ENCODE data around the gene TIPIN. TPM values are rescaled to one million over a fixed set of nuclear protein-coding genes. Genes with fewer than 3 reads are reported as not detected.

Gene TIPIN
- total RNA-seq, 1 donor from 2014 or later: 4.6 TPM

DNA sequence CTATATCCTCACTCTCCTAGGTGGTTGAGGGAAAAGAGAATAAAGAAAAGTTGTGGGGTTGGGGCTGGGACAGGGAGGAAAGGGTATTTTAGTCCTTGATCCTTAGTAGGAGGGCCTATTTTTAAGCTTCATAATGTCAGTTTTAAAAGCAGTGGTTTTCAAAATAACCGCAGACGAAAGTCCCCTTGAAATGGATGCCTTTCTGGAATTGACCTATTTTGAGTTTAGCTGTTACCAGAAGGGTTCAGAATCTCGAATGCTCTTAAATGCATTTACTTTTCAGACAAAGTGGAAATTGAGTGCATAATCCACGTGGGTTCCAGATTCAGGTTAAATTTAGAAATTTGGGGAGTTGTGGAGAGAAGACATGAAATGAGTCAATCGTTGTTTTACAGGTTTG lies 46.8 kb upstream of the TIPIN start:
- Histone ChIP-seq H3K36me3 (no peaks in the 10 kb centered on the region), H3K4me3 (no peak overlapping the region), H3K9me3 (no peaks in the 10 kb centered on the region), H3K27me3 (no peaks in the 10 kb centered on the region), H3K4me1 (peaks cover 32% of the 10 kb centered on the region), H3K27ac (no peak overlapping the region)
- TF ChIP-seq CTCF (IDR thresholded peaks at IDR 0.05): no peak
- DNase-seq (no peak), ATAC-seq (no peak)
- intact Hi-C loops (cut with DNase I): no loop called here

DNA sequence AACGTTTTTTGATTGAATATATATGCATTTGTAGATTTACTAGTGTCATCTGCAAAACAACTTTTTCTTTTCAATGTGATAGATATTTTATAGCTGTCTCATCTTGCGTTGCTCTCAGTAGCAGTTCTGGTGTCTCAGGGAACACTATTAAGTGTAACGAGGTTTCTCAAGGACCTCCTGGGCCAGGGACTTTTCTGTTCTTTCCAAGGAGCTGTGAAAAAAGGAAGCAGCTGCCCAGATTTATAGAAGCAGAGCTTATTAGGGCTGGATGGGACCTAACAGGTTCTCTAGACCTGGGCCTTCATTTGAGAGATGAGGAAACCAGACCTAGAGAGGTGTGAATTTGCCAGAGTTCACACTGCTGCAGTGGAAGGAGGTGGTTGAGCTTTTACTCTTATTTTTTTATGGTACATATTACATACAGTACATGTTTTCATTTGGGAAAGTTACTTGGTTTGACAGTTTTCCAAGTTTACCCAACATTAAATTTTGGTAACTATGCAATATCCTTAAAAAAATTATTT lies 46.3 kb upstream of the TIPIN start:
- no peak for DNase-seq
- intact Hi-C loops (cut with DNase I): no loop called here
- H3K27ac ChIP-seq: no peak overlapping the region
- H3K36me3 ChIP-seq: no peaks in the 10 kb centered on the region
- no peak for ATAC-seq
- TF ChIP-seq CTCF (IDR thresholded peaks at IDR 0.05): no peak
- no peak overlapping the region for H3K4me3 ChIP-seq
- no peaks in the 10 kb centered on the region for H3K9me3 ChIP-seq
- peaks cover 32% of the 10 kb centered on the region for H3K4me1 ChIP-seq
- H3K27me3 ChIP-seq: no peaks in the 10 kb centered on the region

GRCh38 chr15:66401130-66402021 lies 44.9 kb upstream of the TIPIN start:
- H3K27ac ChIP-seq: no peak overlapping the region
- H3K4me1 ChIP-seq: peaks cover 30% of the 10 kb centered on the region
- ATAC-seq: no peak
- no peak overlapping the region for H3K4me3 ChIP-seq
- intact Hi-C loops (cut with DNase I): no loop called here
- no peaks in the 10 kb centered on the region for H3K9me3 ChIP-seq
- TF ChIP-seq CTCF (IDR thresholded peaks at IDR 0.05): no peak
- H3K36me3 ChIP-seq: no peaks in the 10 kb centered on the region
- no peak for DNase-seq
- no peaks in the 10 kb centered on the region for H3K27me3 ChIP-seq

DNA sequence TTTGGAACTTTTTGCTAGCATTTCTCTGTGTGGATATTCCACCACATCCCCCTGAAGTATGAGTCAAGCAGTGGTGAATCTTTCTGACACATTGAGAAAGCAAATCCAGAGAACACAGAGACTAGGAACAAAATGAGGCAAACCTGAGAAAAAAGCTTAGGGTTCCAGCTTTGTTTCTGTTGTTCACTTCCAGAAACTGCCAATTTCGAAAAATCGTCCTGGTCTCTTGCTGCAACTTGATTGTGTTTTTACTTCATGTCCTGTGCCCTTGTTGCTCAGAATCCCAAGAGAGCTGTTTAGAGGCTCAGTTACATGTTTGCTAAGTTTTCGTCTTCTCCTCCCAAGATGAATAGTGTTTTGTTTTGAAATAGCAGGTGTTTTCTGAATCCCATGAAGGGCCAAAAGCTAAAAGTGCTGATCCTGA lies 43.9 kb upstream of the TIPIN start:
- ATAC-seq: no peak
- H3K4me1 ChIP-seq: peaks cover 20% of the 10 kb centered on the region
- no peak for TF ChIP-seq CTCF (IDR thresholded peaks at IDR 0.05)

GRCh38 chr15:66399276-66399675 lies 42.8 kb upstream of the TIPIN start:
- no peaks in the 10 kb centered on the region for H3K36me3 ChIP-seq
- no peaks in the 10 kb centered on the region for H3K27me3 ChIP-seq
- intact Hi-C loops (cut with DNase I): no loop called here
- DNase-seq (no peak), ATAC-seq (no peak)
- H3K4me1 ChIP-seq: peaks cover 9% of the 10 kb centered on the region
- H3K4me3 ChIP-seq: no peak overlapping the region
- no peak for TF ChIP-seq CTCF (IDR thresholded peaks at IDR 0.05)
- no peak overlapping the region for H3K27ac ChIP-seq
- H3K9me3 ChIP-seq: no peaks in the 10 kb centered on the region

More for the DNA sequence above, 43.9 kb upstream of the TIPIN start:
- Histone ChIP-seq H3K4me3 (no peak overlapping the region), H3K9me3 (no peaks in the 10 kb centered on the region), H3K36me3 (no peaks in the 10 kb centered on the region), H3K27me3 (no peaks in the 10 kb centered on the region), H3K27ac (no peak overlapping the region)
- no peak for DNase-seq
- intact Hi-C loops (cut with DNase I): no loop called here

Data from upper lobe of right lung (tissue), 1 donor.